HepG2 (cell line): ENCODE results near the gene MRPS34. TPM values are rescaled to one million over a fixed set of nuclear protein-coding genes. Genes with fewer than 3 reads are reported as not detected.

Experiments
- EED ChIP-seq: sonication (generic); formaldehyde crosslinking; IDR thresholded peaks from 2 replicates; pipeline ENCODE4 v1.5.0; 2020; ENCODE audit warnings: mild to moderate bottlenecking, missing genetic modification reagents
- HMG20B ChIP-seq: conservative IDR thresholded peaks from 2 replicates; pipeline ENCODE4 v1.6.1; 2016; ENCODE audit warnings: missing genetic modification reagents, missing compliant biosample characterization
- KDM4B ChIP-seq: sonication (generic); formaldehyde crosslinking; IDR thresholded peaks from 2 replicates; pipeline ENCODE4 v1.4.0; 2020; ENCODE audit warnings: missing genetic modification reagents
- KDM5A ChIP-seq: fragments of 200-600 bp; sonication (generic); IDR thresholded peaks from 2 replicates; pipeline ENCODE4 v1.7.0; 2018; ENCODE audit warnings: antibody characterized with exemption, mild to moderate bottlenecking, low read length, borderline replicate concordance
- KMT2A ChIP-seq: sonication (generic); formaldehyde crosslinking; IDR thresholded peaks from 2 replicates; pipeline ENCODE4 v1.4.0; 2020; ENCODE audit warnings: missing genetic modification reagents
- MAFK ChIP-seq, 2 experiments: IDR thresholded peaks in 1 of 2; conservative IDR thresholded peaks in 1 of 2; 2 replicates each; pipeline ENCODE4 v1.6.1; 2011; ENCODE audit warnings: improper control_type of control experiment in 2 of 2, low read length in 2 of 2
- MZF1 ChIP-seq: sonication (generic); formaldehyde crosslinking; IDR thresholded peaks from 2 replicates; pipeline ENCODE4 v1.8.1; 2023; ENCODE audit warnings: mild to moderate bottlenecking, missing genetic modification reagents, borderline replicate concordance
- NCOA5 ChIP-seq: sonication (generic); formaldehyde crosslinking; IDR thresholded peaks from 2 replicates; pipeline ENCODE4 v1.4.0; 2020; ENCODE audit warnings: missing genetic modification reagents
- NFKB2 ChIP-seq: sonication (generic); formaldehyde crosslinking; IDR thresholded peaks from 2 replicates; pipeline ENCODE4 v1.4.0; 2020; ENCODE audit warnings: missing genetic modification reagents, borderline replicate concordance
- PPARG ChIP-seq: conservative IDR thresholded peaks from 2 replicates; pipeline ENCODE4 v1.6.1; 2016; ENCODE audit warnings: missing biosample characterization, missing genetic modification reagents
- SAP130 ChIP-seq: IDR thresholded peaks from 2 replicates; pipeline ENCODE4 v1.6.1; 2016; ENCODE audit warnings: low read depth
- SP5 ChIP-seq: IDR thresholded peaks from 2 replicates; pipeline ENCODE4 v1.6.1; 2016; ENCODE audit warnings: low read depth, borderline replicate concordance
- SPEN ChIP-seq: sonication (generic); formaldehyde crosslinking; IDR thresholded peaks from 2 replicates; pipeline ENCODE4 v1.5.1; 2020; ENCODE audit warnings: low read depth, mild to moderate bottlenecking, missing genetic modification reagents
- THAP11 ChIP-seq: IDR thresholded peaks from 2 replicates; pipeline ENCODE4 v1.6.1; 2016; ENCODE audit warnings: missing biosample characterization, missing genetic modification reagents
- ZKSCAN8 ChIP-seq: IDR thresholded peaks from 2 replicates; pipeline ENCODE4 v1.6.1; 2016; ENCODE audit warnings: borderline replicate concordance, missing genetic modification reagents, missing compliant biosample characterization
- ZNF703 ChIP-seq: sonication (generic); formaldehyde crosslinking; IDR thresholded peaks from 2 replicates; pipeline ENCODE4 v1.5.1; 2020; ENCODE audit warnings: missing genetic modification reagents, mild to moderate bottlenecking, moderate library complexity, borderline replicate concordance
- ZNF724P ChIP-seq: sonication (generic); formaldehyde crosslinking; IDR thresholded peaks from 2 replicates; pipeline ENCODE4 v1.8.0; 2022; ENCODE audit warnings: missing genetic modification reagents, borderline replicate concordance
- ZSCAN25 ChIP-seq: sonication (generic); formaldehyde crosslinking; IDR thresholded peaks from 2 replicates; pipeline ENCODE4 v1.8.0; 2022; ENCODE audit warnings: mild to moderate bottlenecking, missing genetic modification reagents
- polyA plus RNA-seq, 8 experiments: library from polyadenylated mRNA; depleted of rRNA in 3 of 8; stranded (reverse) in 7 of 8; unstranded in 1 of 8; fragments of >200 nt; fragmentation: Illumina TruSeq in 4 of 8; extraction: Trizol in 4 of 8; gene quantifications; 2 replicates each; pipeline versions ENCODE4 v1.2.1 to v1.2.3, GENCODE V29; 2011 to 2016; ENCODE audit warnings: low read depth in 4 of 8, missing spikeins in 1 of 8, mixed read lengths in 1 of 8; ENCODE audit not compliant: insufficient read depth in 1 of 8
- total RNA-seq, 5 experiments: library from RNA; depleted of rRNA; stranded (reverse); fragments of >200 nt; fragmentation: Illumina TruSeq; extraction: Trizol; gene quantifications; 2 replicates each; pipeline ENCODE4 v1.2.3, GENCODE V29; 2016; ENCODE audit warnings: low read depth in 1 of 5
- TF ChIP-seq, protein P1 (sequence below): sonication (generic); formaldehyde crosslinking; IDR thresholded peaks from 2 replicates; pipeline ENCODE4 v1.4.0; 2020; ENCODE audit warnings: missing genetic modification reagents; ENCODE audit errors: not compliant biosample characterization
- TF ChIP-seq, protein P2 (sequence below): IDR thresholded peaks from 2 replicates; pipeline ENCODE4 v1.6.1; 2016; ENCODE audit warnings: missing genetic modification reagents, missing compliant biosample characterization
- TF ChIP-seq, protein P3 (sequence below): conservative IDR thresholded peaks from 2 replicates; pipeline ENCODE4 v1.6.1; 2018; ENCODE audit warnings: missing genetic modification reagents
- TF ChIP-seq, protein P4 (sequence below): IDR thresholded peaks from 2 replicates; pipeline ENCODE4 v1.6.1; 2016
- TF ChIP-seq, protein P5 (sequence below): sonication (generic); formaldehyde crosslinking; IDR thresholded peaks from 2 replicates; pipeline ENCODE4 v1.8.0; 2022; ENCODE audit warnings: missing genetic modification reagents, mild to moderate bottlenecking, moderate library complexity, borderline replicate concordance
- TF ChIP-seq, protein P6 (sequence below): sonication (generic); formaldehyde crosslinking; IDR thresholded peaks from 2 replicates; pipeline ENCODE4 v1.5.0; 2020; ENCODE audit warnings: missing genetic modification reagents, mild to moderate bottlenecking, borderline replicate concordance

The MRPS34 gene
- total and polyA plus RNA-seq, 2 of the 13 experiments (the other 11 are each of a cell fraction or from before 2014, with no cell fraction given) = 63.5 to 131 TPM

DNA sequence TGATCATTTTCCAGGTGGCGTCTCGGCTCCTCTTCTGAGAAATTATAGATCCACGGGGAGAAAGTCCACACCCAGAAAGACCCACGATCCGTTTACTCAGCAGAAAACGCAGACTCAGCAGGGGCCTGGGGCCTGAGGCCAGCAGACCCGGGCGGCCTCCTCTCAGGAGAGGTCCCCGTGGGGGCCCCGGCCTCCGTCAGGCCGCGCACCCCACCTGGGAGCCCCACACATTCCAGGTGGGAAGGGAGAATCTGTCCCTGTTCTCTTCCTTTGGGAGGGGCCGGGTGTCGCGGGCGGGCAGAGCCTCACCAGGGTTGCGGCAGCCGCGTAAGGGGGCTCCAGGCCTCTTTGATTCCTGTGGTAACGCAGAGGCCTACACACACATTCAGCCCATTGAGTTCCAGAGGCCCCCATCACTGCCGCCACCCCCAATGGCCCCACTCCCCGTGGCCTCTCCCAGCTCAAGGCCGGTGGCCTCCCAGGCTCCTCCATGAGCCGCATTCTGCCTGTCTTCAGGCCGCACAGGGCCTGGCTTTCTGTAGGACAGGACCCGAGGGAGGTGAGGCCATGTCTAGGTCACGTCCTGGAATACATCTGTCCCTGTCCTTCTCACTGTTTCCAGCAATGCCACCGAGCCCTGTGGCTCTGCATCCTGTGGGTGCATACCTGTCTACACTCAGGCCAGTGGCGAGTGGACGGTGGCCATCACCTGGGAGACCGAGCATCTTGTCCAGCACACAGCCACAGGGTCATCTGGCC, 22.2 kb upstream of the MRPS34 start (continued):
- TF ChIP-seq, protein P1, sequence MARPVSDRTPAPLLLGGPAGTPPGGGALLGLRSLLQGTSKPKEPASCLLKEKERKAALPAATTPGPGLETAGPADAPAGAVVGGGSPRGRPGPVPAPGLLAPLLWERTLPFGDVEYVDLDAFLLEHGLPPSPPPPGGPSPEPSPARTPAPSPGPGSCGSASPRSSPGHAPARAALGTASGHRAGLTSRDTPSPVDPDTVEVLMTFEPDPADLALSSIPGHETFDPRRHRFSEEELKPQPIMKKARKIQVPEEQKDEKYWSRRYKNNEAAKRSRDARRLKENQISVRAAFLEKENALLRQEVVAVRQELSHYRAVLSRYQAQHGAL (CRISPR knock-in tag) = no peak
- TF ChIP-seq MZF1 (CRISPR knock-in tag) (no peak), KDM4B (no peak), NFKB2 (CRISPR knock-in tag) (no peak), THAP11 (CRISPR knock-in tag) (no peak), HMG20B (CRISPR knock-in tag) (no peak), SAP130 (CRISPR knock-in tag) (peak; percentile 14; the same call in 1 of the 2 replicates), SPEN (CRISPR knock-in tag) (peak; percentile 36; the same call in 1 of the 2 replicates), MAFK (conservative IDR thresholded peaks at IDR 0.05 in 1 of 2, IDR thresholded peaks at IDR 0.05 in 1 of 2; ENCODE audit: low read length in 2 of 2) (peak; percentile 67 to 69), EED (0 out of 2 replicates have a peak, but pooled peaks have one; percentile 17), ZSCAN25 (CRISPR knock-in tag) (no peak), ZNF724P (CRISPR knock-in tag) (no peak), ZNF703 (CRISPR knock-in tag) (no peak), PPARG (CRISPR knock-in tag) (no peak), KMT2A (CRISPR knock-in tag) (0 out of 2 replicates have a peak, but pooled peaks have one; percentile 27), SP5 (CRISPR knock-in tag) (no peak), KDM5A (no peak), NCOA5 (CRISPR knock-in tag) (no peak), ZKSCAN8 (no peak)
- TF ChIP-seq, protein P2, sequence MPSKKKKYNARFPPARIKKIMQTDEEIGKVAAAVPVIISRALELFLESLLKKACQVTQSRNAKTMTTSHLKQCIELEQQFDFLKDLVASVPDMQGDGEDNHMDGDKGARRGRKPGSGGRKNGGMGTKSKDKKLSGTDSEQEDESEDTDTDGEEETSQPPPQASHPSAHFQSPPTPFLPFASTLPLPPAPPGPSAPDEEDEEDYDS (CRISPR knock-in tag) = no peak
- TF ChIP-seq, protein P3, sequence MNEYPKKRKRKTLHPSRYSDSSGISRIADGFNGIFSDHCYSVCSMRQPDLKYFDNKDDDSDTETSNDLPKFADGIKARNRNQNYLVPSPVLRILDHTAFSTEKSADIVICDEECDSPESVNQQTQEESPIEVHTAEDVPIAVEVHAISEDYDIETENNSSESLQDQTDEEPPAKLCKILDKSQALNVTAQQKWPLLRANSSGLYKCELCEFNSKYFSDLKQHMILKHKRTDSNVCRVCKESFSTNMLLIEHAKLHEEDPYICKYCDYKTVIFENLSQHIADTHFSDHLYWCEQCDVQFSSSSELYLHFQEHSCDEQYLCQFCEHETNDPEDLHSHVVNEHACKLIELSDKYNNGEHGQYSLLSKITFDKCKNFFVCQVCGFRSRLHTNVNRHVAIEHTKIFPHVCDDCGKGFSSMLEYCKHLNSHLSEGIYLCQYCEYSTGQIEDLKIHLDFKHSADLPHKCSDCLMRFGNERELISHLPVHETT (CRISPR knock-in tag) = no peak
- TF ChIP-seq, protein P4, sequence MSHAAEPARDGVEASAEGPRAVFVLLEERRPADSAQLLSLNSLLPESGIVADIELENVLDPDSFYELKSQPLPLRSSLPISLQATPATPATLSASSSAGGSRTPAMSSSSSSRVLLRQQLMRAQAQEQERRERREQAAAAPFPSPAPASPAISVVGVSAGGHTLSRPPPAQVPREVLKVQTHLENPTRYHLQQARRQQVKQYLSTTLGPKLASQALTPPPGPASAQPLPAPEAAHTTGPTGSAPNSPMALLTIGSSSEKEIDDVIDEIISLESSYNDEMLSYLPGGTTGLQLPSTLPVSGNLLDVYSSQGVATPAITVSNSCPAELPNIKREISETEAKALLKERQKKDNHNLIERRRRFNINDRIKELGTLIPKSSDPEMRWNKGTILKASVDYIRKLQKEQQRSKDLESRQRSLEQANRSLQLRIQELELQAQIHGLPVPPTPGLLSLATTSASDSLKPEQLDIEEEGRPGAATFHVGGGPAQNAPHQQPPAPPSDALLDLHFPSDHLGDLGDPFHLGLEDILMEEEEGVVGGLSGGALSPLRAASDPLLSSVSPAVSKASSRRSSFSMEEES (CRISPR knock-in tag) = no peak
- TF ChIP-seq, protein P5, sequence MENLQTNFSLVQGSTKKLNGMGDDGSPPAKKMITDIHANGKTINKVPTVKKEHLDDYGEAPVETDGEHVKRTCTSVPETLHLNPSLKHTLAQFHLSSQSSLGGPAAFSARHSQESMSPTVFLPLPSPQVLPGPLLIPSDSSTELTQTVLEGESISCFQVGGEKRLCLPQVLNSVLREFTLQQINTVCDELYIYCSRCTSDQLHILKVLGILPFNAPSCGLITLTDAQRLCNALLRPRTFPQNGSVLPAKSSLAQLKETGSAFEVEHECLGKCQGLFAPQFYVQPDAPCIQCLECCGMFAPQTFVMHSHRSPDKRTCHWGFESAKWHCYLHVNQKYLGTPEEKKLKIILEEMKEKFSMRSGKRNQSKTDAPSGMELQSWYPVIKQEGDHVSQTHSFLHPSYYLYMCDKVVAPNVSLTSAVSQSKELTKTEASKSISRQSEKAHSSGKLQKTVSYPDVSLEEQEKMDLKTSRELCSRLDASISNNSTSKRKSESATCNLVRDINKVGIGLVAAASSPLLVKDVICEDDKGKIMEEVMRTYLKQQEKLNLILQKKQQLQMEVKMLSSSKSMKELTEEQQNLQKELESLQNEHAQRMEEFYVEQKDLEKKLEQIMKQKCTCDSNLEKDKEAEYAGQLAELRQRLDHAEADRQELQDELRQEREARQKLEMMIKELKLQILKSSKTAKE = no peak
- TF ChIP-seq, protein P6, sequence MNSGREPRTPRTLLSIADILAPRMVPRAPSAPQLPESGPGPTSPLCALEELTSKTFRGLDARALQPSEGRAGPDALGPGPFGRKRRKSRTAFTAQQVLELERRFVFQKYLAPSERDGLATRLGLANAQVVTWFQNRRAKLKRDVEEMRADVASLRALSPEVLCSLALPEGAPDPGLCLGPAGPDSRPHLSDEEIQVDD = no peak
